ENCODE data around the gene TBC1D7.

DNA sequence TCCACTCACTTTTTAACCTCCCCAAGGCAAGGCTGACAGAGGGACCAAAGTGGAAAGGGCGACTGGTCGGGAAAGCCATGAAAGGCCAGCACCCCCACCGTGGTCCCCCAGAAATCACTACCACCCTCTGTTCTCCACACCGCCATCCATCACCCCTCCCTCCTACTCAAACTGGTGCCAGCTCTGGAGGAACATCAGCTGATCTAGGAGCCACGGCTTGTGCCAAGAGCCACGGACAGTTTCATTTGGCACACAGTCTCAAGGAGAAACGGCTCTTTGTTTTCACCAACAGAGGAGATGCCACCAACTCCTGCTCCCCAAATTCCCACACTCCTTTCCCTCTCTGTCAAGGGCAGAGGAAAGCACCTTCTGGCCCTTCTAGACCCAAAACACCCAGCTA is 26.0 kb downstream of the TBC1D7 start:
- TF ChIP-seq, protein P1, sequence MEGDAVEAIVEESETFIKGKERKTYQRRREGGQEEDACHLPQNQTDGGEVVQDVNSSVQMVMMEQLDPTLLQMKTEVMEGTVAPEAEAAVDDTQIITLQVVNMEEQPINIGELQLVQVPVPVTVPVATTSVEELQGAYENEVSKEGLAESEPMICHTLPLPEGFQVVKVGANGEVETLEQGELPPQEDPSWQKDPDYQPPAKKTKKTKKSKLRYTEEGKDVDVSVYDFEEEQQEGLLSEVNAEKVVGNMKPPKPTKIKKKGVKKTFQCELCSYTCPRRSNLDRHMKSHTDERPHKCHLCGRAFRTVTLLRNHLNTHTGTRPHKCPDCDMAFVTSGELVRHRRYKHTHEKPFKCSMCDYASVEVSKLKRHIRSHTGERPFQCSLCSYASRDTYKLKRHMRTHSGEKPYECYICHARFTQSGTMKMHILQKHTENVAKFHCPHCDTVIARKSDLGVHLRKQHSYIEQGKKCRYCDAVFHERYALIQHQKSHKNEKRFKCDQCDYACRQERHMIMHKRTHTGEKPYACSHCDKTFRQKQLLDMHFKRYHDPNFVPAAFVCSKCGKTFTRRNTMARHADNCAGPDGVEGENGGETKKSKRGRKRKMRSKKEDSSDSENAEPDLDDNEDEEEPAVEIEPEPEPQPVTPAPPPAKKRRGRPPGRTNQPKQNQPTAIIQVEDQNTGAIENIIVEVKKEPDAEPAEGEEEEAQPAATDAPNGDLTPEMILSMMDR (conservative IDR thresholded peaks at IDR 0.05) = no peak
- no peak for TF ChIP-seq ZFX (IDR thresholded peaks at IDR 0.05)

Data from C4-2B (cell line).